Measurements from ENCODE around the gene KIAA1671.

The KIAA1671 gene

GRCh38 chr22:24969560-24970301, 17.2 kb downstream of the KIAA1671 start:
- DNase-seq (ENCODE audit: low read depth in 2 of 2), result peak; percentile 48 to 51
- TF ChIP-seq CTCF (IDR thresholded peaks at IDR 0.05; ENCODE audit: low read depth, low read length), result no peak
- no peak overlapping the region for H3K4me3 ChIP-seq (replicated peaks in 1 of 2; ENCODE audit: low read depth in 2 of 2, low read length in 2 of 2)

- no peak for DNase-seq (ENCODE audit: low read depth in 2 of 2)
- H3K4me3 ChIP-seq (replicated peaks in 1 of 2; ENCODE audit: low read depth in 2 of 2, low read length in 2 of 2), result no peak overlapping the region
- TF ChIP-seq CTCF (IDR thresholded peaks at IDR 0.05; ENCODE audit: low read depth, low read length), result no peak
Observed at GRCh38 chr22:24972369-24972768, 19.9 kb downstream of the KIAA1671 start.

GRCh38 chr22:24973872-24974271, 21.4 kb downstream of the KIAA1671 start:
- no peak for DNase-seq (ENCODE audit: low read depth in 2 of 2)
- no peak overlapping the region for H3K4me3 ChIP-seq (replicated peaks in 1 of 2; ENCODE audit: low read depth in 2 of 2, low read length in 2 of 2)
- TF ChIP-seq CTCF (IDR thresholded peaks at IDR 0.05; ENCODE audit: low read depth, low read length), result no peak

GRCh38 chr22:24975125-24975640, 22.7 kb downstream of the KIAA1671 start:
- no peak for DNase-seq (ENCODE audit: low read depth in 2 of 2)
- no peak for TF ChIP-seq CTCF (IDR thresholded peaks at IDR 0.05; ENCODE audit: low read depth, low read length)
- H3K4me3 ChIP-seq (replicated peaks in 1 of 2; ENCODE audit: low read depth in 2 of 2, low read length in 2 of 2), result no peak overlapping the region

GRCh38 chr22:24975813-24976341, 23.4 kb downstream of the KIAA1671 start:
- no peak overlapping the region for H3K4me3 ChIP-seq (replicated peaks in 1 of 2; ENCODE audit: low read depth in 2 of 2, low read length in 2 of 2)
- DNase-seq (ENCODE audit: low read depth in 2 of 2), result peak; percentile 39 to 82
- TF ChIP-seq CTCF (IDR thresholded peaks at IDR 0.05; ENCODE audit: low read depth, low read length), result no peak

GRCh38 chr22:24976442-24977218, 24.1 kb downstream of the KIAA1671 start:
- no peak for TF ChIP-seq CTCF (IDR thresholded peaks at IDR 0.05; ENCODE audit: low read depth, low read length)
- H3K4me3 ChIP-seq (replicated peaks in 1 of 2; ENCODE audit: low read depth in 2 of 2, low read length in 2 of 2), result no peak overlapping the region
- DNase-seq (ENCODE audit: low read depth in 2 of 2), result no peak
